ENCODE results near the gene STYXL2. TPM values are rescaled to one million over a fixed set of nuclear protein-coding genes. Genes with fewer than 3 reads are reported as not detected.
A peak's percentile ranks its signal among the peaks of the same experiment; 100 is the strongest.

STYXL2 gene
- total and polyA plus RNA-seq, 4 donors, result 2.0 to 7.6 (median 4.9) TPM

DNA sequence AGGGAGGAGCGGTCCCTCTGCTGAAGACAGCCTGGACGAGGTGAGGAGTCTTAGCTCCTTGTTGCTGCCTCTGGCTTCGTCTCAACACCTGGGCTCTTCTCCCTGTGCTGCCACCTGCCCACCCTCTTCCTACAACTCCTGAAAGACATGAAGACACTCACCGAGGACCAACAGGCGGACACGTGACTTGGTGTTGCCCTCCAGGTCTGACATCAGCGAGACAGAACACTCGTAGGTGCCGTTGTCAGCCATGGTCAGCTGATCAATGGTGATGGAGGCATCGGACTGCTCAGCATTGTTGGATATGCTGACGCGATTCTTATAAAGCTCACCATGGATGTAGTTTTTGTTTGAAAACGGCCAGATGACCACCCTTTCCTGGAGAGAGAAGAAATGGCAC lies 25.1 kb upstream of the STYXL2 start:
- Histone ChIP-seq H3K4me1 (ENCODE audit: control insufficient read depth in 1 of 2, insufficient read depth in 2 of 2, low read length in 2 of 2) (no peaks in the 10 kb centered on the region), H3K9me3 (ENCODE audit: control insufficient read depth, low read length) (no peaks in the 10 kb centered on the region), H3K27me3 (ENCODE audit: control insufficient read depth in 1 of 2, insufficient read depth in 2 of 2, low read length in 1 of 2) (no peaks in the 10 kb centered on the region), H3K4me3 (ENCODE audit: low read length in 2 of 2) (no peak overlapping the region), H3K27ac (ENCODE audit: low read depth in 1 of 2, low read length in 2 of 2) (no peak overlapping the region), H3K36me3 (ENCODE audit: control insufficient read depth in 1 of 2, insufficient read depth in 2 of 2, low read length in 1 of 2) (no peaks in the 10 kb centered on the region)
- intact Hi-C loops (cut with DNase I), result loop anchor here (5.0 kb wide), 3 partner anchors 59 to 464 kb away; no protein-coding TSS in a partner anchor
- DNase-seq (no peak), ATAC-seq (ENCODE audit: low FRiP score) (no peak)
- WGBS, 2 donors, result 92 to 95% methylated on average over 12 to 13 of the region's 13 CpGs

DNA sequence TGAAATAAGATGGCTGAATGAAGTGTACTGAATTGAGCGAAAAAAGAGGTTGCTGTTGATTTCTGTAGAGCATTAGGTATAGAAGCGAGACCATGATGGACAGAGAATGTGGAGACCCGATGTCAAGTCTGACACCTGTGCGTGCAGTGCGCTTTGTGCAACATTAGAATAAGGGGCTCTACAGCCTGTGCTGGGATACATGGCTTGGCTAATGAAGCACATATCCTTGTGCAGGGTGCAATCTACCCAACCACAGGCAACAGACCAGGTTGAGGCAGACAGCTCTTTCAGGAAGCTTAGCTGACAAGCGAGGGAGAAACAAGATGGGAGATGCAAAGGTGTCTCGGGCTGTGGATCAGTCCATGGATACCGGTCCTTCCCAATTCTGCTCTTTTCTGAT lies 22.6 kb upstream of the STYXL2 start:
- ATAC-seq (ENCODE audit: low FRiP score), result no peak
- intact Hi-C loops (cut with DNase I), result loop anchor here in 1 of 2 donors (10.0 kb wide), 1 partner anchor 124 kb away; no protein-coding TSS in a partner anchor
- Histone ChIP-seq H3K27ac (ENCODE audit: low read depth in 1 of 2, low read length in 2 of 2) (no peak overlapping the region), H3K36me3 (ENCODE audit: control insufficient read depth in 1 of 2, insufficient read depth in 2 of 2, low read length in 1 of 2) (no peaks in the 10 kb centered on the region), H3K9me3 (ENCODE audit: control insufficient read depth, low read length) (no peaks in the 10 kb centered on the region), H3K4me1 (ENCODE audit: control insufficient read depth in 1 of 2, insufficient read depth in 2 of 2, low read length in 2 of 2) (no peaks in the 10 kb centered on the region), H3K27me3 (ENCODE audit: control insufficient read depth in 1 of 2, insufficient read depth in 2 of 2, low read length in 1 of 2) (no peaks in the 10 kb centered on the region), H3K4me3 (ENCODE audit: low read length in 2 of 2) (no peak overlapping the region)
- no peak for DNase-seq
- WGBS, 2 donors, result 97% methylated on average over 8 of the region's 8 CpGs

DNA sequence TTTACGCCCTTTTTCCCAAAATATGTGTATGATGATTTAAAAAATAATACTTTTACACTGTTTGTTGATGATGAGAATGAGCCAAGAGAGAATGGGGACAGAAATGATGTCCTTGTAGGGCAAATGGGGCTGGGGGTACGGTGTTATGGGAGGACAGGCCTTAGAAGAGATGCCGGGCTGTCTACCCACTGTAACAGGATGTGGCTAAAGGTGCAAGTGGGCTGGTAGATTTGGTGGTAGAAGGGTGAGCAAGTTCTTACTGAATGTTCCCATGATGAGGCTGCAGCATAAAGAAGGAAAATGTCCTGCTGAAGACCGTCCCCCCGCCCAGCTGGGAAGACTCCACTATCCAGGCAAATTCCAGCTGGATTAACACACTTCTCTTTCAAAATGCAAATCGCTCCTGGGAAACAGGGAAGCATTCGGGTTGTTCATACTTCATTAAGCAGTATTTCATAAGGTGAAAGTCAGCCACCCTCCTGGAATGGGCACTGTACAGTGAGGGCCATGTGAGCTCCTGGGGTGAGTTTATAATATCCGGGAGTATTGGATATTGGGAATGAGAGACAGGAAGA lies 17.7 kb upstream of the STYXL2 start:
- 80 to 91% methylated on average over 8 of the region's 8 CpGs for WGBS, 2 donors
- no peak overlapping the region for H3K27ac ChIP-seq (ENCODE audit: low read depth in 1 of 2, low read length in 2 of 2)
- H3K9me3 ChIP-seq (ENCODE audit: control insufficient read depth, low read length), result no peaks in the 10 kb centered on the region
- ATAC-seq (ENCODE audit: low FRiP score) (no peak), DNase-seq (no peak)
- no peaks in the 10 kb centered on the region for H3K27me3 ChIP-seq (ENCODE audit: control insufficient read depth in 1 of 2, insufficient read depth in 2 of 2, low read length in 1 of 2)
- no peaks in the 10 kb centered on the region for H3K4me1 ChIP-seq (ENCODE audit: control insufficient read depth in 1 of 2, insufficient read depth in 2 of 2, low read length in 2 of 2)
- intact Hi-C loops (cut with DNase I), result loop anchor here in 1 of 2 donors (10.0 kb wide), 1 partner anchor 119 kb away; no protein-coding TSS in a partner anchor
- no peaks in the 10 kb centered on the region for H3K36me3 ChIP-seq (ENCODE audit: control insufficient read depth in 1 of 2, insufficient read depth in 2 of 2, low read length in 1 of 2)
- no peak overlapping the region for H3K4me3 ChIP-seq (ENCODE audit: low read length in 2 of 2)

DNA sequence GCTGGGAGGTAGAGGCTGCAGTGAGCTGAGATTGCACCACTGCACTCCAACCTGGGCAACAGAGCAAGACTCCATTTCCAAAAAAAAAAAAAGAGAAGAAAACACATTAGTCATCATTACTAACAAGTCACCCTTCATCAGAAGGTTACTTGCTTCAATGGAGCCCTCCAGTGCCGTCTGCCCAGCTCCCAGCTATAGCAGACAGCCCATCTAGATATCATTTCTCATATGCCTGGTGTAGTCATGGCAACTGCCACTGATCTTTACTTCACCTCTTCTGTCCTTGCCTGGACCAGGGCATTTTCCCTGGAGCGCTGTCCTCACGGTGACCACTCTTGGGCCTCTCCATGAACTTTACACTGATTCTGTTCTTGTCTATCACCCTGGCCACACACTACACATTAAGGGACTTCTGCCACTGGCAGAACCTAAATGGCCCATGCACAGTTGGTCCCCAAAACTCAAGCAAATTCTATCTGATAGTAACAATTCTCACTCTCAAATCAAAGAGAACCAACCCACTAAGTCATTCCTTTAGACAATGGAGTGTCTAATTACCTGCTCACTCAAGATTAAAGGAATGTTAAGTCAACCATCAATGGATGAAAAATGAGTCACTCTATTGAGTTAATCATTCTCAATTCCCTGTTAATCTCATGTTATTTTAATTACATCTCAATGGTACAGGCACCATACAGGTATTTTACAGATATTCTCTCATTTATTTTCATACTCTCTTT lies 16.6 kb upstream of the STYXL2 start:
- 89 to 93% methylated on average over 3 of the region's 3 CpGs for WGBS, 2 donors
- Histone ChIP-seq H3K4me1 (ENCODE audit: control insufficient read depth in 1 of 2, insufficient read depth in 2 of 2, low read length in 2 of 2) (no peaks in the 10 kb centered on the region), H3K27me3 (ENCODE audit: control insufficient read depth in 1 of 2, insufficient read depth in 2 of 2, low read length in 1 of 2) (no peaks in the 10 kb centered on the region), H3K36me3 (ENCODE audit: control insufficient read depth in 1 of 2, insufficient read depth in 2 of 2, low read length in 1 of 2) (no peaks in the 10 kb centered on the region), H3K9me3 (ENCODE audit: control insufficient read depth, low read length) (no peaks in the 10 kb centered on the region), H3K4me3 (ENCODE audit: low read length in 2 of 2) (no peak overlapping the region), H3K27ac (ENCODE audit: low read depth in 1 of 2, low read length in 2 of 2) (no peak overlapping the region)
- intact Hi-C loops (cut with DNase I), result loop anchor here in 1 of 2 donors (10.0 kb wide), 1 partner anchor 118 kb away; no protein-coding TSS in a partner anchor
- DNase-seq, result no peak
- no peak for ATAC-seq (ENCODE audit: low FRiP score)

DNA sequence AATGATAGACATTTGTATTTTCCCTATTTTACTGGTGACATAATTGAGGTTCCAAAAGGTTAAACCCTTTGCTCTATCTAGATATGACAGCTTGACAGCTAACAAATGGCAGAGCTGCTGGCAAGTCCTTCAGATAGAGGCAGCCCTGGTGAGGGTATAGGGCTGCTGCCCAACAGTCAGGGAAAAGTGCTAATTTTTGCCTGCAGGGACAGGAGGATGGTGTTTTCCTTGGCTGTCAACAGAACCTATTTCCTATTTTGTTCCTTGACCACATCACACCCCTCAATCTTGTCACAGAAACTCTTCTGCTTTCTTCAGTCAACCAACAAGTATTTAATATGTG lies 16.0 kb upstream of the STYXL2 start:
- H3K4me1 ChIP-seq (ENCODE audit: control insufficient read depth in 1 of 2, insufficient read depth in 2 of 2, low read length in 2 of 2), result no peaks in the 10 kb centered on the region
- intact Hi-C loops (cut with DNase I), result loop anchor here in 1 of 2 donors (10.0 kb wide), 1 partner anchor 117 kb away; no protein-coding TSS in a partner anchor
- H3K9me3 ChIP-seq (ENCODE audit: control insufficient read depth, low read length), result no peaks in the 10 kb centered on the region
- no peak overlapping the region for H3K27ac ChIP-seq (ENCODE audit: low read depth in 1 of 2, low read length in 2 of 2)
- no peaks in the 10 kb centered on the region for H3K27me3 ChIP-seq (ENCODE audit: control insufficient read depth in 1 of 2, insufficient read depth in 2 of 2, low read length in 1 of 2)
- DNase-seq (no peak), ATAC-seq (ENCODE audit: low FRiP score) (no peak)
- no peaks in the 10 kb centered on the region for H3K36me3 ChIP-seq (ENCODE audit: control insufficient read depth in 1 of 2, insufficient read depth in 2 of 2, low read length in 1 of 2)
- no peak overlapping the region for H3K4me3 ChIP-seq (ENCODE audit: low read length in 2 of 2)

DNA sequence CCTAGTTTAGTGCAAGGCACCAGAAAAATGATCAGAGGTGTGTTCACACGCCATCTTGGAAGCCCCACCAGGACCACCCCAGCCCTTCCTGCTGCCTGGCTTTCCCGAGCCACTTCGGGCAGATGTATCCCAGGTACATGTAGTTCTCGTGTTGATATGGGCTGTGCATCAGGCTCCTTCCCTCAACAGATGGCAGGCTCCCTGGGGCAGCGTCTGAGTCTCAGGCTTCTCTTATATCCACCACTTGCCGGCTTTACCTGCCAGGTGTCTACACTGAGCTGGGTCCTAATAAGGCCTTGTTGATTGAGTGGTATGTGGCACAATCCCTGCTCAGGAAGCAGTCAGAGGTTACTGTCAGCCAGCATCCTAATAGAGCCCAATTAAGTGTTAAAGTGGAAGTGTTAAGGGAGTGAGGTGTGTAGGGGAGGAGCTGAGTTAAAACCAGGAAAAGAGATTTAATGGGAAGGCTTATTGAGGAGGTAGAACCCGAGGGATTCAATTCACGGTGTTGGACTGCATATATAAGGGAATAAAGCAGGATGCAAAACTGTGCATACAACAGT lies 12.2 kb upstream of the STYXL2 start:
- 80 to 82% methylated on average over 8 of the region's 8 CpGs for WGBS, 2 donors
- Histone ChIP-seq H3K9me3 (ENCODE audit: control insufficient read depth, low read length) (no peaks in the 10 kb centered on the region), H3K4me3 (ENCODE audit: low read length in 2 of 2) (no peak overlapping the region), H3K4me1 (ENCODE audit: control insufficient read depth in 1 of 2, insufficient read depth in 2 of 2, low read length in 2 of 2) (no peaks in the 10 kb centered on the region), H3K27ac (ENCODE audit: low read depth in 1 of 2, low read length in 2 of 2) (no peak overlapping the region), H3K27me3 (ENCODE audit: control insufficient read depth in 1 of 2, insufficient read depth in 2 of 2, low read length in 1 of 2) (no peaks in the 10 kb centered on the region), H3K36me3 (ENCODE audit: control insufficient read depth in 1 of 2, insufficient read depth in 2 of 2, low read length in 1 of 2) (no peaks in the 10 kb centered on the region)
- no peak for ATAC-seq (ENCODE audit: low FRiP score)
- intact Hi-C loops (cut with DNase I), result no loop called here
- no peak for DNase-seq

DNA sequence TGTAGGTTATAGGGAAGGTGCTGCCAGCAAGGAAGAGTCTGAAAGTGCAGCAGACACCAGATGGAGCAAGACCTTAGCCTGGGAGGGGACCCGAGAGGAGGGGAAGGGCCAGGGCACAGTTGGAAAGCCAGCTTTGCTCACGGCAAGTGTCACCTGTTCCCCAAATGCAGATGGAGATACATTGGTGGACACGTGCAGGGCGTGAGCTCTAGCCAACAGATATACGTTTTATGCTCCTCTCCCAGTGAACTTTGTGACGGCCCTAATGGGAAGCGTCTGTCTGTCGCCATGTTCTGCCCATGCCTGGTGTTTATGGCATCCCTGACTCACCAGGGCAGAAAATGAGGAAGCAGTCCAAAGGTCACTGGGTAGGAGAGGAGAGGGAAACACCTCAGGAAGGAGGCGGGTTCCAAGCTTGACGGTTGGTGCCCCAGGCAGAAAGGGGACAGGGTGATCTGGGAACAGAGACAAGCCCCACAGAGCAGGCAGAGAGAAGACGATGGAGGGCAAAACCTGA lies 11.3 kb upstream of the STYXL2 start:
- 79 to 80% methylated on average over 11 of the region's 11 CpGs for WGBS, 2 donors

DNA sequence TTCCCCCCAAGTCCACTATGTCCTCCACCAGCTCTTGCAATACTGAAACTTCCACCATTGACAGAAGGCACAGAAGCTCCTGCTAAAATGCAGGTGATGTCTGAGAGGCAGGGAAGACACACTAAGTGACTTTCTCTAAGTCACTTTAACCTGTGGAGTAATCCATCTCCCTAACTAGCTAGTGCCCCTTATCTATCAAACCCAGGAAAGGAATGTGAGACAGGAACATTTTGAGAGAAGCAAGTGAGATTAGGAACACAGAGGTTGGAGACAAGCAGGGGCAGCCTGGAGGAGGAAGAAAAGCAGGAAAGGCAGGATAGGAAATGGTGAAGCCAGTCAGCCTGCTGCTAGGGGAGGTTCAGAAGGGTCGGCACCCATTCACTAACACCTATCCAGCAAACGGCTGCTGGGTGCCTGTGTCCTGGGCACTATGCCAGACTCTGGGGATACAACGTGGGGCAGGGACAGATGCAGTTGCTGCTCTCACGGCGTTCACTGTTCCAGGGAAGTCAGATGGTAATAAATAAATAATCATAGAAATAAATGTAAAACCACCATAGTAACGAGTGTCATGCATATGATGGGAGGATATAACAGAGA lies 10.7 kb upstream of the STYXL2 start:
- 46 to 54% methylated on average over 6 of the region's 6 CpGs for WGBS, 2 donors
- no peak for ATAC-seq (ENCODE audit: low FRiP score)
- DNase-seq, result no peak
- no peaks in the 10 kb centered on the region for H3K4me1 ChIP-seq (ENCODE audit: control insufficient read depth in 1 of 2, insufficient read depth in 2 of 2, low read length in 2 of 2)
- no peak overlapping the region for H3K27ac ChIP-seq (ENCODE audit: low read depth in 1 of 2, low read length in 2 of 2)
- H3K9me3 ChIP-seq (ENCODE audit: control insufficient read depth, low read length), result no peaks in the 10 kb centered on the region
- no peaks in the 10 kb centered on the region for H3K27me3 ChIP-seq (ENCODE audit: control insufficient read depth in 1 of 2, insufficient read depth in 2 of 2, low read length in 1 of 2)
- H3K36me3 ChIP-seq (ENCODE audit: control insufficient read depth in 1 of 2, insufficient read depth in 2 of 2, low read length in 1 of 2), result no peaks in the 10 kb centered on the region
- intact Hi-C loops (cut with DNase I), result no loop called here
- H3K4me3 ChIP-seq (ENCODE audit: low read length in 2 of 2), result no peak overlapping the region

More for the DNA sequence above, 11.3 kb upstream of the STYXL2 start:
- ATAC-seq (ENCODE audit: low FRiP score), result no peak
- Histone ChIP-seq H3K4me3 (ENCODE audit: low read length in 2 of 2) (no peak overlapping the region), H3K36me3 (ENCODE audit: control insufficient read depth in 1 of 2, insufficient read depth in 2 of 2, low read length in 1 of 2) (no peaks in the 10 kb centered on the region), H3K4me1 (ENCODE audit: control insufficient read depth in 1 of 2, insufficient read depth in 2 of 2, low read length in 2 of 2) (no peaks in the 10 kb centered on the region), H3K27ac (ENCODE audit: low read depth in 1 of 2, low read length in 2 of 2) (no peak overlapping the region), H3K9me3 (ENCODE audit: control insufficient read depth, low read length) (no peaks in the 10 kb centered on the region), H3K27me3 (ENCODE audit: control insufficient read depth in 1 of 2, insufficient read depth in 2 of 2, low read length in 1 of 2) (no peaks in the 10 kb centered on the region)
- intact Hi-C loops (cut with DNase I), result no loop called here
- peak in 1 of 2 donors; percentile 52 for DNase-seq

Data from aorta (tissue), 5 donors.